ENCODE data around the gene ADGRD2.

ADGRD2 gene

GRCh38 chr9:124514125-124514524 lies 63.9 kb downstream of the ADGRD2 start:
- DNase-seq = no peak

GRCh38 chr9:124514874-124515273 lies 64.6 kb downstream of the ADGRD2 start:
- no peak for DNase-seq

- DNase-seq = no peak
Observed at GRCh38 chr9:124517600-124517999, 67.3 kb downstream of the ADGRD2 start.

DNA sequence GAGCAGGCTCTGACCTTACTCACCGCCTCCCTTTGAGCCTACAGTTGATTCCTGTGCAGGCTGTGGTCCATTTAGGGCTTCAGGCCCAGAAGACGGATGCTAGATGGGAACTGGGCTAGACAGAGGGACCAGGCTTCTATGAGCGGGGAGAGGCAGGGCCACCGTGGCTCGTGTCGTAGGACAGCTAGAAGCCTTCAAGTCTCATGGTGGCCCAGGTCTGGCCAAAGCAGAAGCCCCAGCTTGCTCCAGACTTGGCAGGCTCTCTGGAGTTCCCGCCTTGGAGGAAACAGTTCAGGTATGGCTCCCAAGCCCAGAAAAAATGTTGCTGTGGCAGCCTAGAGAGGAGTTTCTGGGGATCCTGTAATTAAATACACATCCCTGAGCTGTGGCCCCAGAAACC lies 67.9 kb downstream of the ADGRD2 start:
- DNase-seq = no peak

DNA sequence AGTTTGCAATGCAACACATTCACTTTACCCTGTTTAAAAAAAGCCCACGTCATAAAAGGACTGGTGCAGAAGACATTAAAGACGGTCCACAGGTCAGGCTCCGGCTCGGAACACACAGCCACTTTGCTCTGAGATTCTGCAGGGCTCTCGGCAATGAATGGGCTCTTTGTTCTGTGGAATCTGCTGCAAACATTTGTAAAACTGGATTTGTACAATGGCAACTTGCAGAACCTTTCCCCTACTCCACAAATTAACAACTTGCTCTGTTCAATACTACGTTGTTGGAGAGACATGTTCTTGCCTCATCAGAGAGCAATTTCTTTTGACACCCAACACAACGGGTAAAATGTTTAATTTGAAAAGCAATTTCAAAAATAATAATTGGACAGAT lies 70.0 kb downstream of the ADGRD2 start:
- no peak for DNase-seq

DNA sequence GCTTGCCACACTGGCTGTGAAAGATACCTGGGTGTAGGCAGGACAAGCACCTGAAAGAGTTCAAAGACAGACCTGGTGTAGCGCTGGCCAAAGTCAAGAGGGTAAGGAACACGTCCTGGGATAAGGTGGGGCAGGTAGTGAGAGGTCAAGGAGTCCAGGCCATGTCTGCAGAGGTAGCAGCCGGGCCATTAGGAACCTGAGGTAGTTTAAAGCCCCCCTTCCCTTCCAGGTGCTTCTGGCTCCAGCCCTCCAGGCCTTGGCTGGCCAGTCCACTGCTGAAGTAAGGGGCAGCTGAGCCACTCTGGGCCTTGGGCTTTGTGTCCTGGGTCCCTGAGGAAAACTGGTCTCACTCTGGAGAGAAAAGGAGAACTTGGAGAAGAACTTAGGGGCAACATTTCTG lies 70.9 kb downstream of the ADGRD2 start:
- no peak for DNase-seq

GRCh38 chr9:124522121-124523098 lies 72.2 kb downstream of the ADGRD2 start:
- DNase-seq = no peak

- DNase-seq = no peak
Observed at GRCh38 chr9:124526174-124526573, 75.9 kb downstream of the ADGRD2 start.

DNA sequence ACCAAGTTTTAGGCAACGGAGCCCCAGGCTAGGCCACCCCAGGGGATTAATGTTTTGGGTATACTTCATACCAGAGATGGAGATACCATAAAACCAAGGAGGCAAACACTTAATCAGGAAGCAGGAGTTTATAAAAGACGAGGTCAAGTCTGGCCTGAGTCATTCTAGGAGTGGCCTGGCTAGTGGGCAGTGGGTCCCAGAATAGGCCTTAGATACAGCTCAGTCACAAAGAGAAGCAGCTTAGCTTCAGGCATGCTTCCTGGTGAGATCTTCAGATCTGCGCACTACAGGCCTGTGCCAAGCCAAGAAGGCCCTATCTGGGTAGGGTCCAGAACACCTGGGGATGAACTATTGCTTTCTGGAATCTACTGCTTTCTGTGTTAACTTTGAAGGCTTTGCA lies 77.5 kb downstream of the ADGRD2 start:
- no peak for DNase-seq
